GM20431 (cell line): ENCODE data around the gene CRB2.

ENCODE experiments used
- in situ Hi-C: fragments of 300-500 bp; cut with MseI, MboI; formaldehyde crosslinking; loops from one replicate; pipeline ENCODE4 v1.15.0; 2020; ENCODE audit warnings: low sequenced_read_pairs; ENCODE audit not compliant: unreplicated experiment

CRB2 gene

GRCh38 chr9:123355761-123356431, at the start of gene CRB2:
TSS of gene CRB2 (plus strand) at chr9:123356197. CDS start at chr9:123356261, 64 bp downstream.
- in situ Hi-C loops = no loop called here

GRCh38 chr9:123309611-123310010, 46.4 kb upstream of the CRB2 start:
- in situ Hi-C loops = no loop called here

DNA sequence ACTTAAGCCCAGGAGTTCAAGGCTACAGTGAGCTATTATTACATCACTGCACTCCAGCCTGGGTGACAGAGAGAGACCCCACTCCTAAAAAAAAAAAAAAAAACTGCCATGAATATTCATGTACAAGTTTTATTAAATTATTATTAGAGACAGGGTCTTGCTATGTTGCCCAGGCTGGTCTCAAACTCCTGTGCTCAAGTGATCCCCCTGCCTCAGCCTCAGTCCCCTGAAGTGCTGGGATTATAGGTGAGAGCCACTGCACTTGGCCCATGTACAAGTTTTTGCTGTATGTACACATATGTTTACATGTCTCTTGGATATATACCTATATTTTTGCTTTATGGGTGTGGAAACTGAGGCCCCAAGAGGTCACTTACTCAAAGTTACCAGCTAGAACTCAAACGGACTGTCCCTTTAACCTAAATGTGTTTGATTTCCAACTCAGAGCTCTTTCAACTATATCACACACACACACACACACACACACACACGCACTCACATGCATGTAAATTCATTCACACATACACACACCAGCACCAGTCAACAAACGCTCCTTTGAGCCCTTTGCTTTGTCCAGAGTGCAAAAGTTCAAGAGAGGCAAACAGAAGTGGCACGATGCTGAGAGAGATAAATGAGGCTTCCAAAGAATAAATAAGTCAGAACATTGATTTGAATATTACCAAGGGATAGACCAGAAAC, 45.3 kb upstream of the CRB2 start:
- in situ Hi-C loops = no loop called here

DNA sequence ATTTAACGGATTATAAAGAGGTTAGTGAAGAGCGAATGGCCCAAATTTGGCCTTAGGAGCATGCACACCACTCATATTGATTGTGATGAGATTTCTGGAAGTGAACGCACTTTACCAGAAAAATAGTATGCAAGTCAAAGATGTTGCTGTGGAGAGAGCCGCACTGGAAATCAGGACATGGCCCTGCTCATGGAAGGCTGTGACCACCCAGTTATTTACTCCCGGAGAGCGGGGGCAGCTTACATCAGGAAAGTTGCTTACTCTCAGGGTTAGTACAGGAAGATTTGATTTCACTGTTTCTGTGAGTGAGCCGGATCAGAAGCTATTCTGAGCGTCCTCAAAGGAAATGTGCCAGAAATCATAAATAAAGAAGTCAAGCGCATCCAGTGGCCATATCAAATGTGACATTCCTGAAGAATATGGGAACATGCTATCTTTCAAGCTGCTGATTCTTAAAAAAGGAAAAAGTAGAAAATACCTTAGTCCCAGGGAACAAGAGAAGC, 44.7 kb upstream of the CRB2 start:
- in situ Hi-C loops = no loop called here

GRCh38 chr9:123312306-123312877, 43.6 kb upstream of the CRB2 start:
- in situ Hi-C loops = no loop called here

DNA sequence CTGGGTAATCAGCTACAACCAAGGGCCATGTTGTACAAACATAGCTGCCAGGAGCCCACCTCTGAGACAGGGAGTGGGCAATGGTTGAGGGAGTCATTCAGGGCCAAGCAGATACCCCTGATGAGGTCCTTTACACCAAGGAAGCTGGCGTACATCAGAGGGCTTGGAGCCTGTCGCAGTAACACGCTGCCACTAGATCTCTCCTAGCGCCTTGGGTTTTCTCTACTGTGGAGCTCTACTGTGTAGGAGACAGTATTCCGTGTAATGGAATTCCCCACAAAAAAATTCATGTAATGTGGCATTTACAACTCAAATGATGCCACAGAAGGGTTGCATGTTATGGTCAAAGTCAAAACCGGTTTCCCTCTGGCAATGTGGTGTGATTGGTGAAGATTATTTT, 41.4 kb upstream of the CRB2 start:
- in situ Hi-C loops = no loop called here

GRCh38 chr9:123315635-123316034, 40.4 kb upstream of the CRB2 start:
- in situ Hi-C loops = no loop called here

- in situ Hi-C loops = no loop called here
These were observed 39.8 kb upstream of the CRB2 start for GRCh38 chr9:123316053-123316718.

DNA sequence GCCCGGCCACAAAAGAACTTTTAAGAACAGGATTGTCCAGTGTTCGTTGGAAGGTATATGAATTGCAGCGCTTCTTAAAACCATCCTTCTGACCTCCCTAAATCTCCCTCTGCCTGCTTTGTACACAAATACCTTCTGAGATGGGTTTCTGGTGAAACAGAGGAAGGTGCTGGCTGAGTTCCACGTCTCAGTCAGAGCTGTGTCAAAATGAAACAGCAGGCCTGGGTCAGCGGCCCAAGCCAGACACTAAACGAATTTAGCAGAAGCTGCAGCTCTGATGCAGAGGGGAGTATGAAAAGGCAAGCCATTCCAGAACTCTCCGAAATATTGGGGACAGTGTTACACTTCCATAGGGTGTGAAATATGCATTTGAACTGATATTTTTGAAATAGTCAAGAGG, 37.8 kb upstream of the CRB2 start:
- in situ Hi-C loops = no loop called here

DNA sequence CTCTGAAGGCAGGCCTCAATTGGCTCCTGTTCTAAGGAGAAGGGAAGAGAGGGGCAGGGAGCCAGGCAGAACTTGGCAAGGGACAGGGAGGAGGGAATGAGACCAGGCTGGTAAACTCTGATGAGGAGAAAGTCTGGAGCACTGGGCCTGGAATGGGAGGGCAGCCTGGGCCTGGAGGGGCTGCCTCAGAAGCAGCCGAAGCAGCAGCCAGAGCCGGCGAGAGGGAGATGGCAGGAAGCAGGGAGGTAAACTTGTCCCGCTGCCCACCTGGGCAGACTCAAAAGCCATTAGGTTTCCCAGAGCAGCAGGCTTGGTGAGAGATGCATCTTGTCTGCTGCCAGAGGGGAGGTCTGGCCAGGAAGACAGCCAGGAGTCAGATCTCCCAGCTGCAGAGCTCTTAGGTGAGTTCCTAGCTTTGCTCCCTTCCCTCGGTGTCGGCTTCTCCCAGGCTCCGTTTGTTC, 37.0 kb upstream of the CRB2 start:
- in situ Hi-C loops = no loop called here

- in situ Hi-C loops = no loop called here
These were observed 36.3 kb upstream of the CRB2 start for GRCh38 chr9:123319541-123320339.

- in situ Hi-C loops = no loop called here
These were observed 35.2 kb upstream of the CRB2 start for GRCh38 chr9:123320814-123321213.

DNA sequence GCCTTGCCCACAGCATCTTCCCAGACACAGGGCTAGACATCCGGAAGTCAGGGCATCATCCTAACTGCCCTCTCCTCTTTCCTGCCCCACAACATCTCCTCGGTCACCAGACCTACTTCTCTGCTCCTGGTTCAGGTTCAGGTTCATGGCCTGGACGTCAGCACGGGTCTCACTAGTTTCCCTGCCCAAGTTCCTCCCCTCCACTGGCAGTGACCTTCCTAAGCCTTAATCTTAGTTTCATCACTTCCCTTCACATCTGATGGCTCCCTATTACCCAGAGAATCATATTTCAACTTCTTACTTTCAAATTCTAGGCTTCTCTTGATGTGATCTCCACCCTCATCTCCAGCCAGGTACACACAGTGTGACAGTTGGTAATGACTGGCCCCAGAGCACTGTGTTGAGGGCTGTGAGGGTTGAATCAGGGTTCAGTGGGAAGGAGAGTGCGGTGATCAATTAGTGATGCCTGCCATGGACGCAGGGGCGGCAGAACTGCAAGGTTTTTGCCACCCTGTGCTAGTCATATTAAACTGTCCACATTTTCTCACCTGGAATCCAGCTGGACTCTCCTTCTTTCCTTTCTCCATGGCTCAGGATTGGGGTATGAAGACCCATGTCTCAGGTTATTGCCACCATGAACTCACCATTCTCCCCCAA, 34.3 kb upstream of the CRB2 start:
- in situ Hi-C loops = no loop called here

DNA sequence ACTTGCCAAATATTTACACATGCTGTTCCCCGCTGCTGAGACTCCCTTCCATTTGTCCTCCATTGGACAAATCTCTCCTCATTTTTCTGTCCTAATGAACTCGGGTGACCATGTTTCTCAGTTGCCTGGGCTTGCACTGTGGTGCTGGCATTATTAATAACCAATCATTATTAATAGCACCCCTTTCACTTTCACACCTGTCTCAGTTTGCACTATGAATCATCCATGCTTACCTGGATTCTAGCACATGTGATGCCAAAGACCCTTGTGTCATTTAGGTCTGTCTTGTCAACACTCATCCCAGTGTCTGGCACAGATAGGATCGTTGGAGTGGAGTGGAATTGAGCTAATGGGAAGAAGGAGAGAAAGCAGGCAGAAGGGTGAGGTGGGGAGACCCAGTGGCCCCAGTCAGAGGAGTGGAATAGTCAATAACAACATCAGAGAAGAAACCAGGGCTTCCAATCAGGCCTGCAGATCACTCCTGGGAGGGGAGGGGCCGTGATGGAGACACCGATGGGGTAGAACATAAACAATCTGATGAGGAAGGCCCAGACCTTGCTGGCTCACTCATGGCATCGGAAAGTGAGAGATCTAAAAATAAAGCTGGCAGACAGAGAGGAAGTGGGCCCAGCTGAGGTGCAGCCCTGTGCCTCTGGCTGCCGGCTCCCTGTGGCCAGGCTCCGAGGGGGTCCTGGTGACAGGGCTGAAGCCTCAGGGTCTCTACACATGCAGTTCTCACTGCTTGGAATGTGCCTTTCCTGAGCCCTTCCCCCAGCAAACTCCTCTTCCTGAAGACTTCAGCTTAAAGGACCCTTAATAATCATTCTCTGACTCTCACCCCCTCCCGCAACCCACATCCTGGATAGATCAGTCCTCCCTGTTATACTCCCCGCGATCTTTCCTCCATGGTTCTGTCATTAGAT, 33.5 kb upstream of the CRB2 start:
- in situ Hi-C loops = no loop called here

- in situ Hi-C loops = no loop called here
These were observed 32.6 kb upstream of the CRB2 start for GRCh38 chr9:123323196-123324013.

DNA sequence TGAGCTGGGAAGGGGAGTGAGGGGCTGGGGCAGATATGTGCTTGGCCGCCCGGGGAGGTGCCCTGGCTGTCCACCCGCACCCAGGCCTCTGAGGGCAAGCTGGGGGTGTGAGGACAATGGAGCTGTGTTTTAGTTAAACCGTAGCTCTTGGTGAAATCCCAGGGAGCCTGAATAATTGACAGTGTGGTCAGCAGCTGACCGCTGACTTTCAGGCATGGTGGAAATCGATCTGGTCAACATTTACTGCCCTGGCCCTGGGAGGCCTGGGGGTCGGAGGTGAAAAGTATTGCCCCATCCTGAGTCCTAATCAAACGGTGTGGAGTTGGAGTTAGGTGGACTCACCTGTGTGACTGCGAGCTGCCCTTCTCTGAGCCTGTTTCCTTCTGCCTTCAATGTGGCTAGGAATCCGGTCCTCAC, 31.2 kb upstream of the CRB2 start:
- in situ Hi-C loops = loop anchor here (25.0 kb wide), 1 partner anchor 87 kb away; no protein-coding TSS in a partner anchor

- in situ Hi-C loops = loop anchor here (25.0 kb wide), 1 partner anchor 89 kb away; no protein-coding TSS in a partner anchor
These were observed 29.8 kb upstream of the CRB2 start for GRCh38 chr9:123326187-123326586.
